Mammary epithelial cell (primary cell): ENCODE measurements around the gene SGSM1.

Experiments used
- EZH2 ChIP-seq: IDR thresholded peaks from 2 replicates; pipeline ENCODE4 v1.6.1; 2012; ENCODE audit warnings: low read length, inconsistent platforms, borderline replicate concordance
- TF ChIP-seq, protein P1 (sequence below), 2 donors: IDR thresholded peaks in 1 of 2; conservative IDR thresholded peaks in 1 of 2; 2 replicates each; pipeline ENCODE4 v1.5.1; 2011 to 2012; ENCODE audit warnings: inconsistent platforms in 2 of 2, low read length in 2 of 2, mild to moderate bottlenecking in 2 of 2, control low read depth in 1 of 2, low read depth in 1 of 2; ENCODE audit not compliant: insufficient read depth in 1 of 2; ENCODE audit errors: extremely low read depth in 1 of 2

GRCh38 chr22:24760708-24761306, 45.2 kb upstream of the SGSM1 start:
- TF ChIP-seq, protein P1, sequence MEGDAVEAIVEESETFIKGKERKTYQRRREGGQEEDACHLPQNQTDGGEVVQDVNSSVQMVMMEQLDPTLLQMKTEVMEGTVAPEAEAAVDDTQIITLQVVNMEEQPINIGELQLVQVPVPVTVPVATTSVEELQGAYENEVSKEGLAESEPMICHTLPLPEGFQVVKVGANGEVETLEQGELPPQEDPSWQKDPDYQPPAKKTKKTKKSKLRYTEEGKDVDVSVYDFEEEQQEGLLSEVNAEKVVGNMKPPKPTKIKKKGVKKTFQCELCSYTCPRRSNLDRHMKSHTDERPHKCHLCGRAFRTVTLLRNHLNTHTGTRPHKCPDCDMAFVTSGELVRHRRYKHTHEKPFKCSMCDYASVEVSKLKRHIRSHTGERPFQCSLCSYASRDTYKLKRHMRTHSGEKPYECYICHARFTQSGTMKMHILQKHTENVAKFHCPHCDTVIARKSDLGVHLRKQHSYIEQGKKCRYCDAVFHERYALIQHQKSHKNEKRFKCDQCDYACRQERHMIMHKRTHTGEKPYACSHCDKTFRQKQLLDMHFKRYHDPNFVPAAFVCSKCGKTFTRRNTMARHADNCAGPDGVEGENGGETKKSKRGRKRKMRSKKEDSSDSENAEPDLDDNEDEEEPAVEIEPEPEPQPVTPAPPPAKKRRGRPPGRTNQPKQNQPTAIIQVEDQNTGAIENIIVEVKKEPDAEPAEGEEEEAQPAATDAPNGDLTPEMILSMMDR (conservative IDR thresholded peaks at IDR 0.05 in 1 of 2, IDR thresholded peaks at IDR 0.05 in 1 of 2; ENCODE audit: extremely low read depth in 1 of 2, insufficient read depth in 1 of 2, low read depth in 1 of 2, low read length in 2 of 2): no peak
- no peak for TF ChIP-seq EZH2
